Measurements from ENCODE around the gene CIAO2A.
"Not testable (repeated sequence)": the region's sequence is repeated elsewhere in the genome, so short reads cannot be mapped to it uniquely, and the experiment has no call there.

The CIAO2A gene

DNA sequence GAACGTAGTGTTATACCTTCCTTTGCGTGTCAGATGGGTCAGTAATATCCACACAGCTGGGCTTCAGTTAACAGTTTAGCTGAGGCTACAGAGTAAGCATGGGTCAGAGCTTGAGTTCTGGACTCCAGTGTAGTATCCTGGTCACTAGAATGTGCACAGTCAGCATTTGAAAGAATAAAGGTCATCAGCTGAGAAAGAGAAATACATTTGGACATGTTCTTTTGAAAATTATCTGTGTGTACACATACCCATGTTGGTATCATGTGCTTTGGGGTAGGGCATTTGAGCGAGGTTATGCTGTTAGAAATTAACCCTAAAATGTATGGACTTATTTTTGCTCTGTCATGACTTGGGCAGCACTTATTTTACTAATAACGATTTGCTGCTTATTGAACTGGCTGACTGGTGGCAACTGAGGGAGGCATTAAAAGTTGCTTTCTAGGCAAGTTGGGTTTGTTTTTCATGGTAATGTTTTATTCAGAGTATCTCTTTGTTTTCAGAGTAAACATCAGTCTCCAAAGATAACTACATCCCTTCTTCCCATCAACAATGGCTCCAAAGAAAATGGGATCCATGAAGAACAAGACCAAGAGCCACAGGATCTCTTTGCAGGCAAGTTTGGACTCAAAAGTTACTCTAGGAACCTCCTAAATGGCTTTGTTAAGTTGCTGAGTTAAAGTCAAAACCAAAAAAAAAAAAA, 18.6 kb upstream of the CIAO2A start:
- DNase-seq (ENCODE audit: insufficient read length, low spot score) (no peak), FAIRE-seq (no peak)

DNA sequence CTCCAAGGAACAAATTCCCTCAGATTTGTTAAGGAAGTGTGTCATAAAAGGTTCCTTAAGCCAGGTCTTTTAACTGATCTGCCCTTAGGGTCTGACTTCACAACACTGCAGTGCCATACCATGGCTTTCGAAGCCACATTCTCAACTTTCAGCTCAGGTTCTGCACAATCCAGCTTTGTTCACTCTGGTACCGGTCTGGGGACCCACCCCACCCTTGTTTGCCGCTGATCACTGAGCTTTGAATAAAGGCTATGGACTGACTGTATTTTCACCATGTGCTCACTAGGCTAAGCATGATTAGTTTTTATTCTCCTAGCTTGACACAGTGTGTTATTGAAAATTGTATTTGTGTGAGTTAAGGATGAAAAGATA, 18.0 kb upstream of the CIAO2A start:
- DNase-seq (ENCODE audit: insufficient read length, low spot score) (no peak), FAIRE-seq (no peak)

DNA sequence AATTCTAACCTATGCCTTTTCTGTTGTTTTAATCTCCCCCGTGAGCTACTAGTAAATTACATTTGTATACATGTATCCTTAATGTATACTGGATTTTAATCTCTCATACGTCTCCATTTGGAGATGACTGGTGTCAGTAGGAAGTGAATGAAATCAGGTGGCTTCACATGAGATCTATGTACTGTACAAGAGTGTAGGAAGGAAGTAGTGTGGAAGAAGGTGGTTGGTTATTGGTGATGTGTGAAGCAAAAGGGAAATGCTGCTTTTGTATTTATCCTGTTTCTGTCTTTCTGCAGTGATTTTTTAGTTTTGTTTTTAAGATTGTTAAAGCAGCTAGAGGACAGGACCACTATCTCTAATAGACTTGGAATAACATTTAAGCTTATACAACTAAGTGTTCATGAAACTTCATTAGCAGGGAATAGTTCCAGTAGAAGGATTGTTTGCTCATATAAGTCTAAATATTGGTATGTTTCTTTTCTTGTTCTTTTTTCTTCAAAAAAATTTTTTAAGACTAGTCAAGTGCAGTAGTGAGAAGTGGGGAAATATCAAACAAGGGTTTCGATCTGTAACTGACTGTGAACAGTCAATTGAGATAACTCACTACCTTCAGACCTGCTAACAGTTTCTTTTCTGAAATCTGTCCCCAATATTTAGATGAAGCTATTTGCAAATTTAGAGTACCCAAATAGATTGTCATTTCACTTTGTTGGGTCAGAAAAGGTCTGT, 17.5 kb upstream of the CIAO2A start:
- DNase-seq (ENCODE audit: insufficient read length, low spot score) (no peak), FAIRE-seq (no peak)

DNA sequence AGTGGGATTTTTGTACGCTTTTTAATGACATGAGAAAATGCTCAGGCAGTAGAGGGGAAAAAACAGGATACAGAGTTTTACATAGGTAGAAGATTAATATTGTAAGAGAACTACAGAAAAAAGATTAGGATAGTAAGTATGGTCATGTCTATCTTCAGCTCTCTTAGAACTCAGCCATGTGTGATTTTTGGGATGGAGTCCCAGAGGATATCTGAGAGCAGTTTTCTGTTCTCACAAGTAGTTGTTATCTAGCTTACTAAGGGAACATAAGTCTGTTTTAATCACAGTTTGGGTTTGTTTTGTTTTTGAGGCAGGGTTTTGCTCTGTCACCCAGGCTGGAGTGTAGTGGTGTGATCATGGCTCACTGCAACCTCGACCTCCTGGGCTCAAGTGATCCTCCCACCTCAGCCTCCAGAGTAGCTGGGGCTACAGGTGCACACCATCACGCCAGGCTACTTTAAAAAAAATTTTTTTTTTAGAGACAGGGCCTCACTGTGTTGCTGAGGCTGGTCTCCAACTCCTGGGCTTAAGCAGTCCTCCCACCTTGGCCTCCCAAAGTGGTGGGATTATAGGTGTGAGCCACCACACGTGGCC, 16.6 kb upstream of the CIAO2A start:
- not testable (repeated sequence) for FAIRE-seq; DNase-seq (ENCODE audit: insufficient read length, low spot score)

DNA sequence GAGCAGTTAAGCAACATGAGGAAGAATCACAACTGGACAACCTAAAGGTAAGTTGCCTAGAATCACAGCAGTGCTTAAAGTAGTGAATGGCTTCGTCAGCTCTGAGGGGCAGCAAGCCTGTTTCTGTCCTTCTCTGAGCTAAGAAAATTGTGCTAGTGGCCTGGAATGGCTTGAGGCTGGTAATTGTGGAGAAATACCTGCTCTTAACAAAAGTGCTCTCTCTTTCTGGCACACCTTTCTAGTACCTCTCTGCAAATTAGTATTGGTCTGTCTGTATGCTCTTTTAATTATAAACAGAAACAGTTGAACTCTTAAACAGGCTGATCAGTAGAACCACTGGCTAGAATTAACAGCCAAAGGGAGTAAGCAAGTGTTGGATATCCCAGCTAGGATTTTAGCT, 13.7 kb upstream of the CIAO2A start:
- DNase-seq (ENCODE audit: insufficient read length, low spot score) (no peak), FAIRE-seq (no peak)

DNA sequence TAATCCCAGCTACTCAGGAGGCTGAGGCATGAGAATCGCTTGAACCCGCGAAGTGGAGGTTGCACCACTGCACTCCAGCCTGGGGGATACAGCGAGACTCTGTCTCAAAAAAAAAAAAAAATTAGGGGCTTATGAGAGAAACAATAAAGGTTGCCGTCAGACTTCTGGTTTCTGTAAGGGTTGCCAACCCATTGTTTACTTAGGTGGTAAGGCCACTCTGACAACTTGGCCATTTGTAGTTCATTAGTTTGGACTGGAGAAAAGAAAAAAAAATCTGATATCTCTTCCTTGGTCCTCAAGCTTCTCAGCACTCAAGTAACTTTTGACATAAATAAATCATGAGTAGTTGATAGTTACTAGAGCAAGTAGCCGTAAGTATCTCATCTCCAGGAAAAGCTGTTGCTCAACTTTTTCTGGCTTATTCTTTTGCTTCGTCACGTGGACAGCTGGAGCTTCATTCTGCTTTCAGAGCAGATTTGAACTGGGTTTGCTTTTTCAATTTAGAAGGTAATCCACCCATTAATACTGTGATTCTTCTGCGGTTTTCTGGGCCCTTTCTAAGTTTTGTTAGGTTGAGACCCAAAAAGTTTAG, 11.6 kb upstream of the CIAO2A start:
- FAIRE-seq: no peak
- DNase-seq (ENCODE audit: insufficient read length, low spot score): no peak

DNA sequence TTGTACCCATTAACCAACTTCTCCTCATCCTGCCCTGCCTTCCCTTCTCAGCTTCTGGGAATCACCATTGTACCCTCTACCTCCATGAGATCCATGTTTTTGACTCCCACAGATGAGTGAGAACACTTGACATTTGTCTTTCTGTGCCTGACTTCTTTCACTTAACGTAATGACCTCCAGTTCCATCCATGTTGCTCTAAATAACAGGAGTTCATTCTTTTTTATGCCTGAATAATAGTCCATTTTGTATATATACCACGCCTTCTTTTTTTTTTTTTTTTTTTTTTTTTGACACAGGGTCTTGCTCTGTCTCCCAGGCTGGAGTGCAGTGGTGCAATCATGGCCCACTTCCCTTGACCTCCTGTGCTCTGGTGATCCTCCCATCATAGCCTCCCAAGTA, 8.9 kb upstream of the CIAO2A start:
- FAIRE-seq (no peak), DNase-seq (ENCODE audit: insufficient read length, low spot score) (no peak)

DNA sequence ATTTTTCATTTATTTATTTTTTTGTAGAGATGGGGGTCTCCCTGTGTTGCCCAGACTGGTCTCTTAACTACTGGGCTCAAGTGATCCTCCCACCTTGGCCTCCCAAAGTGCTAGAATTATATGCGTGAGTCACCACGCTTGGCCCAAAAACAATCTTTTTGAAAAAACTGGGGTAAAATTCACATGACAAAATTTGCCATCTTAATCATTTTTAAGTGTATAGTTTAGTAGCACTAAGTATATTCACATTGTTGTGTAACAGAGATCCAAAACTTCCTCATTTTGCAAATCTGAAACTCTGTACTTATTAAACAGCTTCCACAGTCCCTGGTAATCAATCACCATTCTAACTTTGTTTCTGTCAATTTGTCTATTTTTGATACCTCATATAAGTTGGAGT, 7.3 kb upstream of the CIAO2A start:
- no peak for DNase-seq (ENCODE audit: insufficient read length, low spot score)

DNA sequence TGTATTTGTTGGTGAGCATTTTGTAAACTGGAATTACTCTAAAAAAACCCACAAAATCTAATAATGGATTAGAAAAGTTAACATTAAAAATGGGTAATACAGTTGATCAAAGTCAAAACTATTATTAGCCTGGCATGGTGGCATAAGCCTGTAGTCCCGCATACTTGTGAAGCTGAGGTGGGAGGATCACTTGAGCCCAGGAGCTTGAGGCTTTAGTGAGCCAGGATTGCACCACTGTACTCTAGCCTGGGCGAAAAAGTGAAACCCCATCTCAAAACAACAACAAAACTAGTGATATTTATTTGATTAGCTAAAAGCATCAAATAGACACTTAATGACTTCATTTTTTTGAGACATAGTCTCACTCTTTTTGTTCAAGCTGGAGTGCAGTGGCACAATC, 5.7 kb upstream of the CIAO2A start:
- FAIRE-seq (no peak), DNase-seq (ENCODE audit: insufficient read length, low spot score) (no peak)

More for the DNA sequence above, 7.3 kb upstream of the CIAO2A start:
- no peak for FAIRE-seq

DNA sequence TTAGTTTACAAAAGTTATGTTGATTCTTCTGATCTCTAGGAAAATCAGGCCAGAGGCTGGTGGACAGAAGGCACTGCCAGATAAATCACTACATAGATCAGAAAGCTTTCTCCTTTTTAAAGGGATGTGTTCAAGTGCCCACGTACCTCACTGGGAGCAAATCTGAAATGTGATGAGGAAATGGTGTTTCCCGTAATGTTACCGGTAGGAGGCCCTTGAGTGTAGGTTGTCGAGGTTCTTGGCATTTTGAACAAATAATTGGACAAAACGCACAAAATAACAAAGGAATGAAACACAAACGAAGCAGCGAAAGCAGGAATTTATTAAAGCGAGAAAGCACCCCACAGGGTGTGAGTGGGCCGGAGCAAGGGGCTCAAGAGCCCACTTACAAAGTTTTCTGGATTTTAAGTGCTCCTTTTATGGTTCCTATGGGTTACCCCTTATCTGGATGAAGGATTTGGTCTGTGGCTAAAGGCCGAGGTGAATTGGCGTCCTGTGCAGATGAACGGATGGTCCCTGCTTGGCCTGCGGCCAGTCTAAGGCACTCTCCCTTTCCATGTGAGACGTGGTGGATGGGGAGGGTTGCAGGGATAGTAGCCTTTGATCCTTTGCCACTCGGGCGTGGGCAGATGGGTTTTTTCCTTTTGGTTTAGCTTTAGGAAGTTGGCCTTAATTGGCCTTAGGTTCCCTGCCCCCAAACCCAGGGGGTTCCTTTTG, 3.2 kb upstream of the CIAO2A start:
- FAIRE-seq (no peak), DNase-seq (ENCODE audit: insufficient read length, low spot score) (no peak)

DNA sequence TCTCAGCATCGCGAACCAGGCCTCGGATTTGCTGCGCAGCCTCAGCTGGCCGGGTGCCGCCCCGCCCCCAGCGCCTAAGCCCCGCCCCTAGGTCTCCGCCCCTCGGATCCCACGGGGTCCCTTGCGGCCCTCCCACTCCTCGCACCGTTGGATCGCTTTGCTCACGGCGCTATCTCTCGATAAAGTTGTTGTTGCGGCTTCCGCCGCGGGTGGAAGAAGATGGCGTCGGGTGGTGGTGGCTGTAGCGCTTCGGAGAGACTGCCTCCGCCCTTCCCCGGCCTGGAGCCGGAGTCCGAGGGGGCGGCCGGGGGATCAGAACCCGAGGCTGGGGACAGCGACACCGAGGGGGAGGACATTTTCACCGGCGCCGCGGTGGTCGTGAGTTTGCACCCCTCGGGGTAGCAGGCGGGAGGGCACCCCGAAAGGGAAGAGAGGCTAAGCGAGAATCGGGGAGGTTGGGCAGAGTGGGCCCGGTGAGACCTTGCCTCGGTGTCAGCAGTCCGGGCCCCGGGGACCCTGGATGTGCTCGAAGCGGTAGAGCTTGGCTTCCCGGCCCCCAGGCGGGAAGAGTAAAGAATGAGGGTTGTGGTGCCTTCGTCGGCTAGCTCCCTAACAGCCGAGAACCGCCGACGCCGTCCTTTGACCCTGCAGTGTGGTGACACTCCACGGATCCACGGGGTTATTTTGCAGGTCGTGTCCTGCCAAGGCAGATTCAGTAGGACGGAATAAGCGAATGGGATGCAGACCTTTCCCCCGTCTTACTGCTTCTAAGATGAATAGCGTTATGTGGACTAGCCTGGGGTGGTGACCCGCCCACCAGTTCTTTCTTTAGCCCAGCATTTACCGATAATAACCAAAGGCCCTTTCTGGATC, 2.4 kb upstream of the CIAO2A start, which contains the start of gene SNX1:
Gene SNX1 (plus strand): TSS at position 188 of the 873 bp plus-strand sequence. CDS start 32 bp downstream, at position 220.
- FAIRE-seq (no peak), DNase-seq (ENCODE audit: insufficient read length, low spot score) (peak; percentile 91)

DNA sequence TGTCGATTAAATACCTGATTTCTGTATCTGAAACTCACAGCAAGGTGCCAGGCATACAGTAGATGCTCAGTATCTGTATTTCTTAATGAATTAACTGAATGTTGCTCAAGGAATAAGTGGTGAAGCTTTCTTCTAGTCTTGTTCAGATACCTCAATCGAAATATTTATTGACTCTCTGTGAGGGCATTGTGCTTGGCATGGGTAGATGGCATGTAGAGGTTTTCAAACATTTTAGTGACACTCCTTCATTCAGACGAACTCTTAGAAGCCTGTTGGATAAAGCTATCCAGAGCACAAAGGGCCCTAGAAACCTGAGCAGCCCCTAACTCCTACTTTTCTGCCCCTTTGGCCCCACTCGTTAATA, 1.8 kb upstream of the CIAO2A start:
- no peak for FAIRE-seq

DNA sequence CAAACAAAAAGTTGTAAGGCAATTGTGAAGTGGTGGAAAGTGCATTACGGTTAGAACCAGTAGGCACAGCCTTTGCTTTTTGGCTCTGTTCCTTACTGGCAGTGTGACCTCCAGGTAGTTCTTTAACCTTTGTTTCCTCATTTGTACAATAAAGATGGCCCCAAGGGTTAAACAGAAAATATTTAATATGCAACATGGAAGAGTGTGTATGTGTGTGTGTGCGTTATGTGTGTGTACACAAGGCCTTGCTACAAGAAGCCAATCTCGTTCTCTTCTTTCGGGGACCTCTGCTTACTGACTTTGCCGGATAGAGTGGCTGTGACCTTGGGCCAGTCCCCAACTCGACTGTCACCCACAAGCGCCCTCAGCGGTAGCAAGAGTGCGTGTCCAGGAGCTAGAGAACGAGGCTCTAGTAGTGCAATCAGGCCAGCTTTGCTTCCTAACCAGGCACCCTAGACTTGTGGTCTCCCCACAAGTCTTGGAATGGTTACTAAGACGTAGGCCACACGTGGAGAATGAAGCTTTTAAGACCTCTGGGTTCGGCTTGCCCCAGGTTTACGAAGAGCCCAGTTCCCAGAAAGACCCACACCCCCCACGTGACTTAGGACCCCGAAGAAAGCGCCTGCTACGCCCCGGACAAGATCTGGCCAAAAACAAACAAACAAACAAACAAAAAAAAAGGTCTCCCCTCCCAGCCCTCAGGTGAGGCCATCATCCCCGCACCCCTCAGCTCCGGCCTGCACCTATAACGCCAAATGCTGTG, 593 bp downstream of the CIAO2A start:
- DNase-seq (ENCODE audit: insufficient read length, low spot score) (peak; percentile 30), FAIRE-seq (no peak)

More for the DNA sequence above, 1.8 kb upstream of the CIAO2A start:
- DNase-seq (ENCODE audit: insufficient read length, low spot score): no peak

DNA sequence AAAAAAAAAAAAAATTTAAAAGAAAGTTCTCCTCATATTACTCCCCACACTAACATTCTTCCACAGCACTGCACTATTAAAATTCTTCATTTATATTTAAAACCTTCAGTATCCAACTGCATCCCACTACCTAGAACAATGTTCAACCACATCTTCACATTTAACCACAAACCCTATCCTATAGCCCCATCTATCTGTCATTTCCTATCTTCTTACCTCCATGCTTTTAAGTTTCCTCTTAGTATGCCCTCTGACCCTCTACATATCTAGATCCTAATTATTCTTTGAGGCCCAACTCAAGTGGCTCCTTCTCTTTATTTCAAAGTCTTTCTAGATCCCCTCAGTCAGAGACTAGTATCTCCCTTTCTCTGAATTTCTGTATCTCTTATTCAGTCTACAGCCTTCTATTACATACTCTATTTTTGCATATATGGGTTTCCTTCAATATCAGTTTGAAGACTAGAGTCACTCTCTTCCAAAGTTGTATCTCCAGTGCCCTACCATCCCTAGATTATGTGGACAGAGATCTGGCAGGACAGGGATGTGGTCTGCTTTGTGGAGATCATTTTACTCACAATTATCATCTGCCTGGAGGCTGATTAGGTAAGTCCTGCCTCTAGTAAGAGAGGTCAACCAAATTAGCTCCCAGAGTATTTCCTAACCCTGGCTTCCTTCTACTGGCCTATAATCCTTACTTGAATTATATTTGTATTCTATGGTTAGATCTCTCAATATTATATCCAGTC, 1.4 kb downstream of the CIAO2A start:
- FAIRE-seq (no peak), DNase-seq (ENCODE audit: insufficient read length, low spot score) (no peak)

DNA sequence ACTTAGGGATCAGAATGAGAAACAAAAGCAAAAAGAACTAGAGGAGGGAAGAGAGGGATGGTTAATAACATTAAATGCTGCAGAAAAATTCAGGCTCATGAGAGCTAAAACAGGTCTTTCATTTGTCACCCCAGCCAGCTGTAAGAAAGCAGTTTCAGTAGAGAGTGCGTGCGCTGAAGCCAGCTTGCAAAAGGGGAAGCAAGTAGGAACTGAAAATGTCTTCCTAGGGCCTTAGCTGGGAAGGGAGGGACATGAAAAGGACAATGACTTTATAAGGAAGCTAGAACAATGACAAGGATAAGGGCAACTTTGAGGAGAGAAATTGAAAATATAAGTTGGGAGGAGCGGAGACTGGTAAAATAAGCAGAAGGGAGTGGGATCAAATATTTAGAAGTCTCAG, 3.1 kb downstream of the CIAO2A start:
- FAIRE-seq (no peak), DNase-seq (ENCODE audit: insufficient read length, low spot score) (no peak)

DNA sequence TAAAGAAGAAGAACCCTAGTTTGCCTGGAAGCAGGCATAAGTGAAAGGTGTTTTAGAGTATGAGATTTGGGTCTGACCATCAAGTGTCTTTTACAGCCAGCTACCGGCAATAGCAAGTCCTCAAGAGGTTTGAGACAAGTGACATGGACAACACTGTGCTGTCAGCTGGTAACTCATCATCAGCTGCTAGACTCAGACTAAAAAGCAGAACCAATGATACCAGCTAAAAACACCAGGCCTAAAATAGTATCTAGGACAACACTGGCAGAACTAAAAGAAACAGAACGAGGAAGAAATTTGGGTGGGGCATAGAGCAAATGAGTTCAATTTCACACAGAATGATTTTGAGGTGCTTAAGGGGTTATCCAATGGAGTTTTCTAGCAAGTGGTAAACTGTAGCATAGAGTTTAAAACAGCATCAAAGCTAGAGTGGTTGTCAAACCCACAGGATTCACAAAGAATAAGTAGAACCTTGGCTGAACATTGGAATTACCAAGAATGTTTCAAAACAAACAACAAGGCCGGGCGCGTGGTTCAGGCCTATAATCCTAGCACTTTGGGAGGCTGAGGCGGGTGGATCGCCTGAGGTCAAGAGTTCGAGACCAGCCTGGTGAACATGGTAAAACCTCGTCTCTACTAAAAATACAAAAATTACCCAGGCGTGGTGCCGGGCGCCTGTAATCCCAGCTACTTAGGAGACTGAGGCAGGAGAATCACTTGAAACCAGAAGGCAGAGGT, 3.9 kb downstream of the CIAO2A start:
- DNase-seq (ENCODE audit: insufficient read length, low spot score) (no peak), FAIRE-seq (no peak)

DNA sequence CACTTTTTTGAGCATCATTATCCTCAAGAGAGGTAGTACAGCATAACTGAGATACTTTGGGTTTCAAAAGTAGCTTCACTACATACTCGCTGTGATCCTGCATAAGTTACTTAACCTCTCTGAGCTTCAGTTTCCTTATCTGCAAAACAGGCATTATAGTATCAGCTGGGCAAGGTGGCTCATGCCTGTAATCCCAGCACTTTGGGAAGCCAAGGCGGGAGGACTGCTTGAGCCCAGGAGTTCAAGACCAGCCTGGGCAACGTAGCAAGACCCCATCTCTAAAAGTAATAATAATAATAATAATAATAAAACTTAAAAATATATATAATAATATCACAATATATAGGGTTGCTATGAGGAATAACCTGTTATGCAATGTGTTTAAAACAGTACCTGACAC, 10.9 kb downstream of the CIAO2A start:
- FAIRE-seq: no peak
- no peak for DNase-seq (ENCODE audit: insufficient read length, low spot score)

DNA sequence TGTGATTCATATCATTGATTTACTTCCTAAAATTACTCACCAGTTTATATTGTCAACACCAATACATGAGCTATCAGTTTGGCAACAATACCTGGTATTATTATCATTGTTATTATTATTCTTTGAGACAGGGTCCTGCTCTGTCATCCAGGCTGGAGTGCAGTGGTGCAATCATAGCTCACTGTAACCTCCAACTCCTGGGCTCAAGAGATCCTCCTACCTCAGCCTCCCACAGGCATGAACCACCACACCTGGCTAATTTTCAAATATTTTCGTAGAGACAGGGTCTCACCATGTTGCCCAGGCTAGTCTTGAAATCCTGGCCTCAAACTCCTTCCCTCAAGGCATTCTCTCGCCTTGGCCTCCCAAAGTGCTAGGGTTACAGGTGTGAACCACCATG, 20.1 kb downstream of the CIAO2A start:
- not testable (repeated sequence) for DNase-seq (ENCODE audit: insufficient read length, low spot score); FAIRE-seq
